Dermis microvascular lymphatic vessel endothelial cell (primary cell): Measurements from ENCODE around the gene SMG7. TPM values are rescaled to one million over a fixed set of nuclear protein-coding genes. Genes with fewer than 3 reads are reported as not detected.

Source experiments
- DNase-seq, 2 donors: peaks; one replicate each; pipeline versions ENCODE4 v3.0.0 to v3.0.0-alpha.2; 2010; ENCODE audit warnings: low read depth in 2 of 2
- total RNA-seq: library from RNA; depleted of rRNA; stranded (reverse); fragments of >200 nt; gene quantifications from 2 replicates; pipeline ENCODE4 v1.2.1, GENCODE V29; 2014

Gene SMG7
- total RNA-seq, 1 donor from 2014 or later, result 11.8 TPM

DNA sequence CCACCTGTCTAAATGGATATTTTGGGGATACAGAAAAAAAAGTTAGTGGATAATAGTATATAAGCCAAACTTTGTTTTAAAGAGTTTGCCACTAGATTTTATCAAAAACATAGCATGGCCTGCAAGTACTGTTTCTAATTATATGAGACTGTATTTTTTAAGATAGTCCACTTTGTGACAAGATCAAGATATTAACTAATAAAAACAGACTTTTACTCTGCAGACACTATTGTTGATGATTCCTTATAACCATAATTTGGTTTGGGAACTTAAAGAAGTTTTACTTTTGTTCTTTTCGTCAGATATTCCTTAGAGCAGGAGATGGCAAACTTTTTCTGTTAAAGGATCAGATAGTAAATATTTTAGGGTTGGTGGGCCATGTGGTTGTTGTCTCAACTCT lies 36.4 kb downstream of the SMG7 start:
- no peak for DNase-seq

DNA sequence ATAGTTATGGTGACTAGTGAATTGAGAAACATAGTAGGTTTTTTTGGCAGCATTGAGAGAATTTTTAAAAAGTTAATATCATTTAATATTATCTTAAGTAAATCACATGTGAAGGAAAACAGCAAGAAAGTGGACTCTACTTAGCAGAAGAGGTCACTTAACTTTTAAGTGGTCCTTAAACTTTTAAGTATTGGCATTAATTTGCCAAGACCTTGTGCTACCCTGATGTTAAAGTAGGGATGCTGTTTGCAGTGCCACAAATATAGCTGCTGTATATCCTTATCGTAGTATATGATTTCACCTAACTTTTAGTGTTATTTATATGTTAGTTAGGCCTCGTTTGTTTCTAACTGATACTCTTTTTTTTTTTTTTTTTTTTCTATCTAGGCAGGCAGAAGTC lies 40.2 kb downstream of the SMG7 start:
- no peak for DNase-seq

DNA sequence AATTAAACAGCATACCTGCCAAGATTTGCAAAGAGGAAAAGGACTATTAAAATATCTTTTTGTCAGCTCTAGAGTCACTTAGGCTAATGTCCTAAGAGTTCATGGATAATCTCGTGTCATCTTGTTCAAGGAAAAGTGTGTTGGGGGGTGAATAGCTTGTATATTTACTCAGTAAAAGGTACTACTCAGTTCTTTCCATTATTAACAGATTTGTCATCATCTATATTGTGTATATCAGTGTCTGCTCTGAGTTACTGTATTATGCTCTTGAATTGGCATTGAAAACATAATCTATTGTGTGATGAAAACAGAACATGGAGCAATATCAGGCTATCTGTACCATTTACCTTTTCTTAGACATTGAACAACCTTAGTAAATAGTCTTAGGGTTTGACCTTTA lies 41.9 kb downstream of the SMG7 start:
- DNase-seq, result no peak

DNA sequence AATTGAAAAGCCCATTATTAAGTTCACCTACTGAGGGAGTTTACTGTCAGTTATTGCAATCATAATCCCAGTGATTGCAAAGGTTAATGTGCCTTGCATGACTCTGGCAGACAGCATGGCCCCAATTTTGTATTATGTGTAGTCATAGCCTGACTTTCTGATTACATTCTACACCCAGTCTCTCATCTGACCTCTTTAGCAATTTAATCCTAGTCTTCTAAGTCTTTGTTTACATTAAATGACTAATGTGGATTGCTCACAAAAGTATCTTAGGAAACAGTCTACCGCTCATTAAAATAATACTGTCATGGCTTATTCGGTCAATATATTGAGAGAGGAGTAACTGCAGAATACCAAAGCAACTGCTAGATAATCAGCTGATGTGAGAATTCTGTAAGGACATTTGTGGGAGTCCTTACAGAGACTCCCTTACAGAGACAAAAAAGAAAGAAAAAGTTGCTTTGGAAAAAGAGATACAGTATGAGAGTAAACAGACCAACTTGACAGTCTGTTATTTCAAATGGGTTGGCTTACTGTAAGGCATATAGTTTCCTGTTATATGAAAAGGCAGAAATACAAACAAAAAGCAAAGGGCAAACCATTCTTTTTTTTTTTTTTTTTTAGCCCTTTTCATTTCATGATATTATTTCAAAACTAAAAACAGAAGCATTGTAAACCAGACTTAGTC lies 42.8 kb downstream of the SMG7 start:
- peak in 1 of 2 donors; percentile 71 for DNase-seq

DNA sequence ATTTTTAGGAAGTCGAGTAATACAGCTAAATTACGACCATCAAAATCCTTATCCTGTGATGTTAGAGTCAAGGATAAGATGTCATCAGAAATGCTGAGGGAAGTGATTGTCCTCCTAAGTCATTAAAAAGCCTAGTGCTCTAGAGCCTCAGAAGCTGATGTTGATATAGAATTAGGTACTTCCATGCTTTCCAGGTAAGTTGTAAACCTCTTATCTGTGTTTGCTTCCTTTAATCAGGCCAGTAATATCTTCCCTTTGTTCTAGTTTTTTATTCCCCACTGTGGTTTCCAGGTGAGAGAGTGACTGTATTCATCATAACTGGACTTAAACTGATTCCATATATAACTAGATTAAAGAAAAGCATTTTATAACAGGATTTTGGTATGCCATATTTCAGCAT lies 44.4 kb downstream of the SMG7 start:
- DNase-seq, result no peak

DNA sequence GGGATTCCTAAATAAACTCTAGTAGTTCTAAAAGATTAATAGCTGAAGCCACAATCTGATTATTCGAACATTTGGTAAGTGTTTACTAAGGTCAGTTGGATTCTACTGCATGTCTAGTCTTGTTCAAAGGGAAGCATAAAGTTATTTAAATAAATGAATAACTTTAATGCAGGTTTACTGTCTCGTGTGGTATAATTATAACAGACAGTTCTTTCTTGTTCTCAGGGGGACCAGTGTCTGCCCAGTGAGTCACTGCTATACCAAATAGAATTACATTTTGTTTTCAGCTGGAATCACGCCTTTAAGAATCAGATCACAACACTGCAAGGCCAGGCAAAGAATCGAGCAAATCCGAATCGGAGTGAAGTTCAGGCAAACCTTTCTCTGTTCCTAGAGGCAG lies 45.1 kb downstream of the SMG7 start:
- no peak for DNase-seq

DNA sequence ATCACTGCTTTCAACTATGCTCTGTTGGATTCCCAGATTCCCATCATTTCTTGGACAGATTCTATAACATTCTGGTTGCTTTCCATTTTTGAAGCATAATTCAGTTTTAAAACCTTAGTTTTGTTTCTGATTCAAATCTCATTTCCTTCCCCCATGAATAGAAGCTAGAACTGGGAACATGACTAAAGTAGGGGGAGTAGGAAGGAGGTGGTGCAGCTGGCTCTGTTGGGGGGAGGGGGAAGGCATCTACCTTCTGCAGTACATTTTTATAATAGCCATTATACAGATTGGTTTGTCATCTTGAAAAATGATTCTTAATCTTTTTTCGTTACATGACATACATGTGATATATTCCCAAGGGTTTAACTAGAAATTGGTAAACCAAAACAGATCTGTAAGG lies 48.1 kb downstream of the SMG7 start:
- peak in 1 of 2 donors; percentile 35 for DNase-seq

DNA sequence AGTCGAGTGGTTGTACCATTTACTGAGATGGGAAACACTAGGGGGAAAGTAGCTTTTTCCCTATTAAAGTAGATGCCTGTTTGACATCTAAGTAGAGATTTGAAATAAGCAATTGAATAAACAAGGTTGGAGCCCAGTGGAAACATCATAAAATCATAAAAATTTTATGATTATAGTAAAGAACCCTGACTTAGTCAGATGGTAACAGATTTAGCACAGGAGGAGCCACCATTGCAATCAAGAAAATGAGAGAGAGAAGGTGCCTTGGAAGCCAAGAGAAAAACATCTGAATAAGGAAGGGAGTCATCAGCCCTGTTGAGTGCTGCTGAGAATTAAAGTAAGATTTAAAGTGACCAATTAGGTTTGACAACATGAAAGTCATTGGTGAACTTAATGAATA lies 49.8 kb downstream of the SMG7 start:
- DNase-seq, result no peak

DNA sequence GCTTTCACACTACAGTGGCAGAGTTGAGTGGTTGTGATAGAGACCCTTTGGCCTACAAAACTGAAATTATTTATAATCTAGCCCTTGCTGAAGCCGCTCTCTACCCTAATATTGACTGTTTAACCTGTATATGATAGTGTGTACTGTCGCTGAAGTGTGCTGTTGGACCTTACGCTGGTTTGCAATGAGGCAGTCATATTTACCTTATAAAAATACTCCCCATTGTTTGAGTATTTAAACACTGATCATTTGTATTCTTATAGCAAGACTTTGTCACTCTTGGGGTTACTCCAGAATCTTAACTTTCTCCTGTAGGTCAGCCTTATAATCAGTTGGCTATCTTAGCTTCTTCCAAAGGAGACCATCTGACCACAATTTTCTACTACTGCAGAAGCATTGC lies 56.3 kb downstream of the SMG7 start:
- no peak for DNase-seq

DNA sequence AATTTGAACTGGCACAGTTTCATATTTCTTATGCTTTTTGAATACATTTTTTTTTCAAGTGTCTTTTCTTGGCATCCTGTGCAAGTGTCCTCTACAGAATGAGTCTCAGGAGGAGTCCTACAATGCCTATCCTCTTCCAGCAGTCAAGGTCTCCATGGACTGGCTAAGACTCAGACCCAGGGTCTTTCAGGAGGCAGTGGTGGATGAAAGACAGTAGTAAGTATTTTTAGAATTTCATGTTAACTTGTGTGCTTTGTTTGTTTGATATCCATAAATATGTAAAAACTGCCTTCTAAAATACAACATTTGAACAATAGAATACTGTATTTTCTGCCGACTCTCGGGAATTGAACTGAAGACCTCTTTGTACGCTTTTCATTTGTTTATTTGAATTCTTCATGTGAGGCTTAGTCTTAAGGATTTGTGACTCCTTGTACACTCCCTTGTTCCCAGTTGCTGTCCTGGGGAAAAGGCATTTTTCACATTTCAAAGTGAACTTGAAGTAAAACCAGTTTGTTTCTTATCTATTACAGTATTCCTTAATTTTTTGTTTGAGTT lies 61.4 kb downstream of the SMG7 start:
- no peak for DNase-seq

DNA sequence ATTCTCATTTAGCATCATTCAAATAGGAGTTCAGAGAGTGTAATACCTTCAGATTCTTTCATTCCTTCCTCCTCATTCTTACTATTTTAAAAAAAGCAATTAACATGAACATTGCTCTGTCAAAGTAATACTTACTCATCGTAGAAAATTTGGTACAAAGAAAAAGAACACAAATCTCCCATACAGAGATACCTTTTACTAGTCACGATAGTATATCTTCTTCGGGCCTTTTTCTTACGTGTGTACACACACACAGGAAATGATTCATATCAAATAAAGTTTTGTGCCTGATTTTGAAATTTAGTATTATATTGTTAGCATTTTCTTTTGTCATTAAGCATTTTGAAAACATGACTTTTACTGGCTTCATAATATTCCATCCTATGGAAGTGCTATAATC lies 65.1 kb downstream of the SMG7 start:
- no peak for DNase-seq

DNA sequence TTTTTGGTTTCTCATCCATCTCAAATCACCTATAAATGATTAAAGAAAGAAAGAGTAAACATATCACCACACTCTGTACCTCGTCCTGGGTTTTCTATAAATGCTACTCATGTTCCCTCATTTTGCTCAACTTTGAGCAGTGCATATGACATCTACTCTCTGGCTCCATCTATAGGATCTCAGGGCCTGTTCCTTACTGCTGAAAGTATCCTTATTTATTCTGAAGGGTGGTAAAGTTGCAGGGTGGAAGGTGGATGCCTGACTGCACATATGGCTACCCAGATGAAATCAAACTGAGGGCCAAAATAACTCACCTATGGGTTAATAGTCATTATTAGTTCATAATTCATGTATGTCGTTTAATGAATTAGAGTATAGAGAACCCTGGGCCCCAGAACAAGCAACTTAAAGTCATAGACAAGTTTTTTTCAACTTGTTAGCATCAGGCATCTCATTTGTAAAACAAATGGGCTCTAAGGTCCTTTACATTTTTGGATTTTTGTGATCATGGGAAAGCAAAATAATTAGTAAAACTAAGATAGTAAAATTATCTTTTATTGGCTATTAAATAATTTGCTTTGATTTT lies 71.4 kb downstream of the SMG7 start:
- peak; percentile 40 to 77 for DNase-seq

DNA sequence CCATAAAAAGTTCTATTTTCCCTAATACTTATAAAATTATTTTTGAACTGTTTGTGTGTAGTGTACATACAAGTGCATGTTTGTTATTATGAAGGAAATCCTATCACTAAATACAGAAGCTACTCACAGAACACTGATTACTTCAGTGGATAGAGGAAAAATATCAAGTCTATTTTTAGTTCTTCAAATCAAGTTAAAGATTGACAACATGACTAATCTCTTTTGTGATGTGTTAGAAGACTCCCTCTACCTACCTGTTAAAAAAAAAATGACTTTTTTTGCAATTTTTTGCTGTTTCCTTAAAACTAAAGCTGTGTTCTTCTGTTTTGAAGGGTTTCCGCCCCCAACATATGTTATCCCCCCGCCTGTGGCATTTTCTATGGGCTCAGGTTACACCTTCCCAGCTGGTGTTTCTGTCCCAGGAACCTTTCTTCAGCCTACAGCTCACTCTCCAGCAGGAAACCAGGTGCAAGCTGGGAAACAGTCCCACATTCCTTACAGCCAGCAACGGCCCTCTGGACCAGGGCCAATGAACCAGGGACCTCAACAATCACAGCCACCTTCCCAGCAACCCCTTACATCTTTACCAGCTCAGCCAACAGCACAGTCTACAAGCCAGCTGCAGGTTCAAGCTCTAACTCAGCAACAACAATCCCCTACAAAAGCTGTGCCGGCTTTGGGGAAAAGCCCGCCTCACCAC lies 72.4 kb downstream of the SMG7 start:
- no peak for DNase-seq

DNA sequence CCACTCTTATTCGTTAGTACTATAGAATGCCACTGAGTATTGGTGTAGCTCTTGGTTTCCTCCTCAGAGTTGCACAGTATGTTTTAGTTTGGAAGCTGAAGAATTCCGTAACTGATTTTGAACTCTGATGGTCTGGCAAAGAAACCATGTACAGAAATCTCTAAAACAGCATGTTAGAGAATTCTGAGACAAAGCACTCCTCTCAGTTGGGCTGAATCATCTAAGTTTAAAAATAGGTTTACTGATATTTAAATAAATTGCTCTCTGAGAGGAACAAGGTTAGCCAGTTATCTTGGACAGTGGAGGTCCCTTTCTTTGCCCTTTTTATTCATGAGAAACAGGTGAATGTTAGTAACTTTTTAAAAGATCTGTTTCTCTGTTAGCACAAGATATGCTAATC lies 74.1 kb downstream of the SMG7 start:
- no peak for DNase-seq

DNA sequence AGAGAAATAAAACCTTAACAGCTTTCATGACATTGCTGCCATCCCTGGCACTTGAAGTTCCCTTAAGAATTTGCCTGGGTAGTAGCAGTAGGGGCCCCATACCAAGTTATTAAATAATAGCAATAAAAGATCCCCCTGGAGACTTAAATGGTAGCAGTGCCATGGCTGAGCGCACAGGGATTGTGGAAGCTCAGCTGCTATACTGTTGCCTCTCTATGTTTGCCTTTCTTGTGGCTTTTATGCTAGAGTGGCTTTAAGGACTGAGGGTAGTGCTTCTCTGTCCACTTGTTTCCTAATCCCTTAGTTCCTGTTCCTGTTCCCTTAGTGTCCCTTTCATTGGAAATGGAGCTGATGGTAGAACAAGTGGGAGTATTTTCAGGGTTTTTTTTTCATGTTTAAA lies 75.8 kb downstream of the SMG7 start:
- DNase-seq, result no peak

DNA sequence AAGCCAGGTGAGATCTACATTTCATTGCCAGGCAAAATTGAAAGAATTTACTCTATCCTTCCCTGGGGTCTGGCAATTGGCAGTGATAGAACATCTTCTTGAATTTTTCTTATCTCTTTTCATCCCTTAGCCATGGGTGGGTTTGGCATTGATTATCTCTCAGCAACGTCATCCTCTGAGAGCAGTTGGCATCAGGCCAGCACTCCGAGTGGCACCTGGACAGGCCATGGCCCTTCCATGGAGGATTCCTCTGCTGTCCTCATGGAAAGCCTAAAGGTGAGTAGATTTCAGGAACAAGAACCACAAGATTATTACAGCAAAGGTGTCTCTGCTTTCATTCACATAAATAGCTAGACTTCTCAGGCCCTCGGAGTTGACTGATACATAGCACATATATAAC lies 78.6 kb downstream of the SMG7 start:
- DNase-seq, result no peak

DNA sequence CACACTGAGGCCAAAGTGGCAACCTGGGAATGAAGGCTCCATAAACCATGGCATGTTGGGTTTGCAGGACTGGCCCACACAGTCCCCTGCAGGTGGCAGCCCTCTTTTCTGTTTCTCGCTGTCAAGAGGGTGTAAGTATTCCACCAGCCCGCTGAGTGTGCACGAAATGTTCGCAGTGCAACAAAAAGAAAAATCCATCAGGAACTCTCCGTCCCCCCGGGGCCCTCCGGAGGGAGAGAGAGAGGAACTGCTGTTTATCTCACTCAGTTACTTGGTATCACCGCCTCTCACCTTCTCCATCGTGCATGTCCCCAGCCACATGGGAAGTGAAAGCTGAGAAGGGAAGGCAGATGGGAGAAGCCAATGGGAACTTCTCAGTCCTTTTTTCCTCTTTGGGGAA lies 79.6 kb downstream of the SMG7 start:
- no peak for DNase-seq

DNA sequence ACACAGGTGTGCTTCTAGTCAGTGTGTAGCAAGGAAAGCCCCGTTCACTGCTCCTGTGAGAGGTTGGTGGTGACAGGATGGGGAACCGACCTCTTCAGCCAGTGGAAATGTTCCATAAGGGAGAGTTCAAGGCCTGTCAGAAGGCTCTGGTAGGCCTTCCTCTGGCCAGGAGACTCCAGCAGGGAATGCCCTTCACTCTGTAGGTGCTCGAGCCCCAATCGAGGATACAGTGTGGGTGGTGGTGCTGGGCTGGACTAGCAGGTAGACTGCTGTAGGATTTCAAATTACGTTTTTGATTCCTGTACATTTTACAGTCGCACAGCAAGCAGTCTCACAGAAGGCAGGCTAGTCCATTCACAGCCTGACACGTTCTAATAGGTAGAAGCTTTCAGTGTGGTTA lies 80.1 kb downstream of the SMG7 start:
- DNase-seq, result no peak

DNA sequence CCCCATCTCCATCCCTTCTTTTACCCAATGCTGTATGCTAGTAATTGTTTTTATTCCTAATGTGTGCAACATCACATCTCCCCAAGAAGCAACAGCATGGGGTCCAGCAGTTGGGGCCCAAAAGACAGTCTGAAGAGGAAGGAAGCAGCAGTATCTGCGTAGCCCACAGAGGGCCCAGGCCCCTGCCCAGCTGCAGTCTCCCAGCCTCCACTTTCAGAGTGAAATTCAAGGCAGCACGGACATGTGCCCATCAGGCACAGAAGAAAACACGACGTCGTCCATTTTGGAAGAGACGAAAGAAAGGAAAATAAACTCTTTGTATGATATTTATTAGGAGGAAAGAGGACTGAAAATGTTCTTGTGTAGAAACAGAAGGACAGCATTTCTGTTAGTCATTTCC lies 80.6 kb downstream of the SMG7 start:
- DNase-seq, result no peak

DNA sequence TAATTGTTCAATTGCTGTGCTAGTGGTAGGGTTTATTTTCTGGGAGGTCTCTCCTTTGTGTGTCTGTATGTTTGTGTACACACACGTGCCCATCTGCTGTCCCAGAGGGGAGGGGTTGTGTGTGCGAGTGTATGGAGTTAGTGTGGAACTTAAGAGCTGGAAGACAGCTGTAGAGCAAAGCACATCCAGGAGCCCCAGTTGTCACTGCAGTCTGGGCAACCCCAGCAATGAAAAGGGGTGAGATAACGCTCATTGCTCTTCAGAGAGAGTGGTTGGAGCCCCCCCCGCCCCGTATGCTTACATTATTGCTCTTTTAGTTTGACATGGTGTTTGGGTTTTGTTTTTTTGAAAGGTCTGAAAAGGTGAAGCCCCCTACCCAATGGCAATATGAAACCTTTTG lies 81.0 kb downstream of the SMG7 start:
- DNase-seq, result no peak

DNA sequence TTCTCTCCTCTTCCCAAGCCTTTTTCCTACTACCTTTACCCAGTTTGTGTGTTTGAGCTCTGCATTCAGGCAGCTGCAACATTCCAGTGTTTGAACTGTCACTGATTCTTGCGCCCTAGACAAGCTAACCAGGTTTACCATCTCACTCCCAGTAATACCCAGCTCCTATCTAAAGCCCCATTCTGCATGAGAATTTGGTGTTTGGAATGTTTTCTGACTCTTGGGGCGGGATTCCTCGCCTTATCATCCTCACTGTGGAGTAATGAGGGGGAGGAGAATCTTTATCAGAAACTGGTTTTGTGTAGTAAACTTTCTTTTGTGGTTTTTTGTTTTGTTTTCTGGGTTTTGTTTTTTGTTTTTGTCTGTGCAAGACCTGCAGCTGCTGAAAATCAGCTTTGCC lies 81.5 kb downstream of the SMG7 start:
- no peak for DNase-seq

DNA sequence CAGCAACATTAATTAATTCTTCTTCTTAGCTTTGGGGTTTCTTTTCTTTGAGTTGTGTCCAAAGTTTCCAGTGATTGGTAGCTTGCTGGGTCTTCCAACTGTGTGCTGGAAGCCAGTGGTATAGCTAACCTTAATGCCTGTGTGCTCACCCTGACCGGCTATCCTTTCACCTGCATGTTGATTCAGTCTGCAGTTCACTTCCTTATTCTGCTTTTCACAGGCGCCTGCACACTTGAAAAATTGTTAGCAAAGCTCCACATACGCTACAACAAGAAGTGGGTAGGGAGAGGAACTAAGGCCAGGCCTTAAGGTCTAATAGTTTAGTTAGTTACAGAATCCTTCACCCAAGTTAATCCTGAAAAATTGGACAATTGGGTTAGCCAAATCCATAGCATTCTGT lies 82.3 kb downstream of the SMG7 start:
- peak; percentile 4 to 52 for DNase-seq

DNA sequence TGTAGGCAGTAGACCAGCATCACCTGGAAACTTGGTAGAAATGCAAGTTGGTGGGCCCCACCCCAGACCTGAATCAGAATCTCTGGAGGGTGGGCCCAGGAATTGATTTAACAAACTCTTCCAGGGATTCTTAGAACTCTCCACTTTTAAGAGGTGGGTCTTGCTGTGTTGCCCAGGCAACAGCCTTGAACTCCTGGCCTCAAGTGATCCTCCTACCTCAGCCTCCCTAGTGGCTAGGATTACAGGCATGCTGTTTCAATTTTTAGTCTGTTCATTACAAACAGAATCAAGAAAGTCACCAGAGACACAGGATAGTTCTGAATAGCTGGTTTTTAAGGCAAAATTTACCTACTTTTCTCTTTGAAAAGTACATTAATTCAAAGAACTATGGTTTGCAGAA lies 86.8 kb downstream of the SMG7 start:
- DNase-seq, result no peak
